Astrocyte (in vitro differentiated cells and primary cell): ENCODE results near the gene SPTY2D1.

Experiments used
- EZH2 ChIP-seq: IDR thresholded peaks from 2 replicates; pipeline ENCODE4 v1.6.1; 2012; ENCODE audit warnings: mild to moderate bottlenecking, low read length, inconsistent platforms; ENCODE audit not compliant: insufficient read depth
- TF ChIP-seq, protein P1 (sequence below): IDR thresholded peaks from 2 replicates; pipeline ENCODE4 v1.5.1; 2011; ENCODE audit warnings: low read depth, mild to moderate bottlenecking, inconsistent platforms, low read length, moderate library complexity; ENCODE audit not compliant: insufficient read depth

DNA sequence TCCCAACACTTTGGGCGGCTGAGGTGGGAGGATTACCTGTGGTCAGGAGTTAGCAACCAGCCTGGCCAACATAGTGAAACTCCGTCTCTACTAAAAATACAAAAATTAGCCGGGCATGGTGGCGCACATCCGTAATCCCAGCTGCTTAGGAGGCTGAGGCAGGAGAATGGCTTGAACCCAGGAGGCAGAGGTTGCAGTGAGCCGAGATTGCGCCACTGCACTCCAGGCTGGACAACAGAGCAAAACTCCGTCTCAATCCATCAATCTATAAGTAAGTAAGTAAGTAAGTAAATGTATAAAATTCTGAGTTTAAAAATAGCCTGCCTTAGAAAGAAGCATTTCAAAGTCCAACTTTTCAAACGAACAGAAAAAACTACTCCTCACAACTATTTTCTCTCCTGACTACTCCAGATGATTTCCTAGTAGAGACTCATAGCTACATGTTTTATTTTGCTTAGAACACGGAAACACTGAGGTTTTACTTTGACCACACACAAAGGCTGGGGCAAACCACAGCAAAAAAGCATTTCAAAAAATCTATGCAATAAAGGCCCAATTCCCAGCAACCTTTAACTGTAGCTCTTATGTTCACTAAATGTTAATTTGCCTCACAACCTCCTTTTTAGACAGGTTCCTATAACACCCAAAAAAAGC lies 16.3 kb downstream of the SPTY2D1 start:
- TF ChIP-seq, protein P1, sequence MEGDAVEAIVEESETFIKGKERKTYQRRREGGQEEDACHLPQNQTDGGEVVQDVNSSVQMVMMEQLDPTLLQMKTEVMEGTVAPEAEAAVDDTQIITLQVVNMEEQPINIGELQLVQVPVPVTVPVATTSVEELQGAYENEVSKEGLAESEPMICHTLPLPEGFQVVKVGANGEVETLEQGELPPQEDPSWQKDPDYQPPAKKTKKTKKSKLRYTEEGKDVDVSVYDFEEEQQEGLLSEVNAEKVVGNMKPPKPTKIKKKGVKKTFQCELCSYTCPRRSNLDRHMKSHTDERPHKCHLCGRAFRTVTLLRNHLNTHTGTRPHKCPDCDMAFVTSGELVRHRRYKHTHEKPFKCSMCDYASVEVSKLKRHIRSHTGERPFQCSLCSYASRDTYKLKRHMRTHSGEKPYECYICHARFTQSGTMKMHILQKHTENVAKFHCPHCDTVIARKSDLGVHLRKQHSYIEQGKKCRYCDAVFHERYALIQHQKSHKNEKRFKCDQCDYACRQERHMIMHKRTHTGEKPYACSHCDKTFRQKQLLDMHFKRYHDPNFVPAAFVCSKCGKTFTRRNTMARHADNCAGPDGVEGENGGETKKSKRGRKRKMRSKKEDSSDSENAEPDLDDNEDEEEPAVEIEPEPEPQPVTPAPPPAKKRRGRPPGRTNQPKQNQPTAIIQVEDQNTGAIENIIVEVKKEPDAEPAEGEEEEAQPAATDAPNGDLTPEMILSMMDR = no peak
- TF ChIP-seq EZH2 = no peak
